Breast epithelium (tissue), 4 donors: ENCODE data around the gene SH2D3A. TPM values are rescaled to one million over a fixed set of nuclear protein-coding genes. Genes with fewer than 3 reads are reported as not detected.
A peak's percentile ranks its signal among the peaks of the same experiment; 100 is the strongest.

ENCODE experiments used
- DNase-seq, 2 donors: peaks; one replicate each; pipeline ENCODE4 v3.0.0-alpha.2; 2019; ENCODE audit warnings: low spot score in 2 of 2
- H3K27ac ChIP-seq, 2 donors: fragments of 200-600 bp; sonication (generic) in 1 of 2; one replicate each; pipeline ENCODE4 v1.5.1; 2016 to 2019; ENCODE audit warnings: mild to moderate bottlenecking in 1 of 2
- H3K27me3 ChIP-seq, 2 donors: fragments of 200-600 bp; sonication (generic) in 1 of 2; one replicate each; pipeline versions ENCODE4 v1.5.1 to v1.6.0; 2017 to 2019; ENCODE audit warnings: control low read depth in 1 of 2, mild to moderate bottlenecking in 1 of 2
- H3K36me3 ChIP-seq: fragments of 200-600 bp; one replicate; pipeline ENCODE4 v1.5.1; 2019
- H3K4me1 ChIP-seq, 2 donors: fragments of 200-600 bp; sonication (generic); one replicate each; pipeline ENCODE4 v1.5.1; 2016 to 2019; ENCODE audit warnings: control low read depth in 1 of 2
- H3K4me3 ChIP-seq, 3 donors: fragments of 200-600 bp; sonication (generic); 1 replicate in 2 of 3; 2 replicates in 1 of 3; pipeline ENCODE4 v1.5.1; 2016 to 2019; ENCODE audit warnings: mild to moderate bottlenecking in 3 of 3, moderate library complexity in 2 of 3
- H3K9me3 ChIP-seq, 2 donors: fragments of 200-600 bp; sonication (generic) in 1 of 2; one replicate each; pipeline ENCODE4 v1.5.1; 2016 to 2019; ENCODE audit warnings: control low read depth in 1 of 2
- POLR2A ChIP-seq: fragments of 450-650 bp; IDR thresholded peaks from one replicate; pipeline ENCODE4 v1.6.1; 2016; ENCODE audit warnings: antibody characterized with exemption, mild to moderate bottlenecking, moderate library complexity
- POLR2AphosphoS5 ChIP-seq, 3 donors: sonication (generic); formaldehyde crosslinking; IDR thresholded peaks; one replicate each; pipeline ENCODE4 v1.6.1; 2017; ENCODE audit warnings: antibody characterized with exemption in 3 of 3
- intact Hi-C: fragments of 100-400 bp; cut with DNase I; formaldehyde crosslinking; loops from one replicate; pipeline ENCODE4 v1.15.1; 2023; ENCODE audit warnings: low total_unique reads
- total RNA-seq, 3 donors: library from RNA; depleted of rRNA; stranded (reverse); fragments of >200 nt; gene quantifications; one replicate each; pipeline ENCODE4 v1.1.0, GENCODE V29; 2016
- TF ChIP-seq, protein P1 (sequence below), 3 donors: fragments of 450-650 bp; IDR thresholded peaks; one replicate each; pipeline ENCODE4 v1.5.1; 2016 to 2017; ENCODE audit warnings: antibody characterized with exemption in 3 of 3, mild to moderate bottlenecking in 3 of 3, moderate library complexity in 3 of 3

SH2D3A gene
- total RNA-seq, 3 donors from 2014 or later, result 0.96 to 38.2 (median 18.4) TPM

GRCh38 chr19:6734096-6734696 is 33.0 kb downstream of the SH2D3A start:
- DNase-seq, result no peak
- H3K9me3 ChIP-seq, result no peaks in the 10 kb centered on the region
- H3K4me1 ChIP-seq, result peaks cover 5 to 20% of the 10 kb centered on the region in 2 donors
- peak overlapping the region in 1 of 2 donors; percentile 9 for H3K27ac ChIP-seq
- peaks cover 4% of the 10 kb centered on the region for H3K36me3 ChIP-seq
- intact Hi-C loops, result no loop called here
- no peaks in the 10 kb centered on the region for H3K27me3 ChIP-seq
- TF ChIP-seq POLR2AphosphoS5 (IDR thresholded peaks at IDR 0.05) (no peak), POLR2A (no peak)
- TF ChIP-seq, protein P1, sequence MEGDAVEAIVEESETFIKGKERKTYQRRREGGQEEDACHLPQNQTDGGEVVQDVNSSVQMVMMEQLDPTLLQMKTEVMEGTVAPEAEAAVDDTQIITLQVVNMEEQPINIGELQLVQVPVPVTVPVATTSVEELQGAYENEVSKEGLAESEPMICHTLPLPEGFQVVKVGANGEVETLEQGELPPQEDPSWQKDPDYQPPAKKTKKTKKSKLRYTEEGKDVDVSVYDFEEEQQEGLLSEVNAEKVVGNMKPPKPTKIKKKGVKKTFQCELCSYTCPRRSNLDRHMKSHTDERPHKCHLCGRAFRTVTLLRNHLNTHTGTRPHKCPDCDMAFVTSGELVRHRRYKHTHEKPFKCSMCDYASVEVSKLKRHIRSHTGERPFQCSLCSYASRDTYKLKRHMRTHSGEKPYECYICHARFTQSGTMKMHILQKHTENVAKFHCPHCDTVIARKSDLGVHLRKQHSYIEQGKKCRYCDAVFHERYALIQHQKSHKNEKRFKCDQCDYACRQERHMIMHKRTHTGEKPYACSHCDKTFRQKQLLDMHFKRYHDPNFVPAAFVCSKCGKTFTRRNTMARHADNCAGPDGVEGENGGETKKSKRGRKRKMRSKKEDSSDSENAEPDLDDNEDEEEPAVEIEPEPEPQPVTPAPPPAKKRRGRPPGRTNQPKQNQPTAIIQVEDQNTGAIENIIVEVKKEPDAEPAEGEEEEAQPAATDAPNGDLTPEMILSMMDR (IDR thresholded peaks at IDR 0.05), result no peak
- no peak overlapping the region for H3K4me3 ChIP-seq

DNA sequence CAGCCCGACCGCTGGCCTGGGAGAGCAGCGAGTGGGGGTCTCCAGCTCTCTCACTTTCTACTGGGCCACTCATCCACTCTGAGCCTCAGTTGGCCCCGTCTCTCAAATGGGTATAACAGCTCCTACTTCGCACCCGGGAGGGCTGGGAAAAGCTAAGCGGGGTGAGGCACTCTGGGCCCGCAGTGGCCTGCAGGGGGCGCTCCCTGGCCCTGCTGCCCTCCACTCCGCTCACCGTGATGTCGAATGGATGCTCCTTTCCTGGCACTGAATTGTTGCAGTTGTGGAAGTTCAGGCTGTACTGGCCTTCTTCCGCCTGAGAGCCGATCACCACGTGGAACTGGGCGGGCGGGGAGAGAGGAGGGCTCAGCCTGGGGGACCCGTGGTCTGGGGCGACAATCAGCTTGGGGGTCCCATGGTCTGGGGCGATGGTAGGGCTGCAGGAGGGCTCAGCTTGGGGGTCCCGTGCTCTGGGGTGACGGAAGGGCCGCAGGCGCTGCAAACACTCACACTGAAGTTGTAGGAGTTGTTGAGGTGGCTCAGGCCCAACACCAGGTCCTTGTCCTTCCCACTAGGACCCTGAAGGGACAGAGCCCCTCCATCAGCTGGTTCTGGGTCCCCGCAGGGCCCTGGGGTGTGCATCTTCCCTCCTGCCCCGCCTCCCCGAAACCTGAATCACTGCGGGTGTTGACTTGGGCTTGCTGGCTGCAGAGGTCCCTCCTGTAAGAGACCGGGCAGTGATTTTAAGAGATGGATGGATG is 33.7 kb downstream of the SH2D3A start:
- TF ChIP-seq, protein P1 (IDR thresholded peaks at IDR 0.05), result no peak
- TF ChIP-seq POLR2A (no peak), POLR2AphosphoS5 (IDR thresholded peaks at IDR 0.05) (no peak)
- Histone ChIP-seq H3K4me3 (no peak overlapping the region), H3K27ac (peak overlapping the region in 1 of 2 donors; percentile 9), H3K27me3 (no peaks in the 10 kb centered on the region), H3K9me3 (no peaks in the 10 kb centered on the region), H3K36me3 (peaks cover 4% of the 10 kb centered on the region), H3K4me1 (peaks cover 5 to 14% of the 10 kb centered on the region in 2 donors)
- no peak for DNase-seq
- intact Hi-C loops, result no loop called here

- H3K27me3 ChIP-seq, result no peaks in the 10 kb centered on the region
- H3K4me3 ChIP-seq, result no peak overlapping the region
- intact Hi-C loops, result no loop called here
- H3K9me3 ChIP-seq, result no peaks in the 10 kb centered on the region
- peaks cover 4% of the 10 kb centered on the region for H3K36me3 ChIP-seq
- TF ChIP-seq, protein P1 (IDR thresholded peaks at IDR 0.05), result no peak
- TF ChIP-seq POLR2AphosphoS5 (IDR thresholded peaks at IDR 0.05) (no peak), POLR2A (no peak)
- no peak for DNase-seq
- H3K27ac ChIP-seq, result peak overlapping the region in 1 of 2 donors; percentile 5
- H3K4me1 ChIP-seq, result peaks cover 1 to 7% of the 10 kb centered on the region in 2 donors
Observed at GRCh38 chr19:6732803-6733337, 34.4 kb downstream of the SH2D3A start.

- H3K4me1 ChIP-seq, result peaks cover 0 to 7% of the 10 kb centered on the region in 2 donors
- no peaks in the 10 kb centered on the region for H3K9me3 ChIP-seq
- intact Hi-C loops, result no loop called here
- DNase-seq, result no peak
- no peak overlapping the region for H3K4me3 ChIP-seq
- H3K27me3 ChIP-seq, result no peaks in the 10 kb centered on the region
- H3K27ac ChIP-seq, result no peak overlapping the region
- peaks cover 4% of the 10 kb centered on the region for H3K36me3 ChIP-seq
- TF ChIP-seq, protein P1 (IDR thresholded peaks at IDR 0.05), result no peak
- TF ChIP-seq POLR2A, result no peak
- TF ChIP-seq POLR2AphosphoS5 (IDR thresholded peaks at IDR 0.05), result no peak
Observed at GRCh38 chr19:6731822-6732221, 35.4 kb downstream of the SH2D3A start.
